ENCODE results near the gene LRRC38.
"Not testable (repeated sequence)": the region's sequence is repeated elsewhere in the genome, so short reads cannot be mapped to it uniquely, and the experiment has no call there.

LRRC38 gene

GRCh38 chr1:13456904-13457532 is 56.8 kb downstream of the LRRC38 start:
- DNase-seq, result no peak

- no peak for DNase-seq
These were observed 62.3 kb downstream of the LRRC38 start for GRCh38 chr1:13451399-13451965.

GRCh38 chr1:13450204-13450603 is 63.6 kb downstream of the LRRC38 start:
- DNase-seq, result no peak

GRCh38 chr1:13443335-13443979 is 70.3 kb downstream of the LRRC38 start:
- DNase-seq, result no peak

- not testable (repeated sequence) for DNase-seq
These were observed 74.6 kb downstream of the LRRC38 start for GRCh38 chr1:13439104-13439783.

- DNase-seq, result no peak
These were observed 78.3 kb downstream of the LRRC38 start for GRCh38 chr1:13435458-13435857.

- DNase-seq, result not testable (repeated sequence)
These were observed 80.0 kb downstream of the LRRC38 start for GRCh38 chr1:13433694-13434358.

GRCh38 chr1:13432251-13432650 is 81.6 kb downstream of the LRRC38 start:
- no peak for DNase-seq

GRCh38 chr1:13430495-13430894 is 83.3 kb downstream of the LRRC38 start:
- no peak for DNase-seq

Measured in NCI-H345 (cell line).